Left colon (tissue), 2 donors: Measurements from ENCODE around the gene NFATC3. TPM values are rescaled to one million over a fixed set of nuclear protein-coding genes. Genes with fewer than 3 reads are reported as not detected.

Source experiments
- ATAC-seq: fragments of 200-7000 bp; cut with Tn5 transposase; one replicate; pipeline ENCODE4 v1.9.1; 2020; ENCODE audit warnings: mild to moderate bottlenecking, moderate library complexity
- DNase-seq, 2 donors: peaks; one replicate each; pipeline ENCODE4 v3.0.0-alpha.2; 2020
- intact Hi-C, 2 donors: fragments of 100-400 bp; cut with DNase I in 1 of 2; cut with micrococcal nuclease in 1 of 2; formaldehyde crosslinking; loops; one replicate each; pipeline versions ENCODE4 v1.11.2 to v1.14.0; 2022; cut with DNase I, micrococcal nuclease
- microRNA-seq, 2 donors: library from miRNA; unstranded; fragments of <30 nt; microRNA quantifications; one replicate each; pipeline versions ENCODE4 v1.1.0 to v1.2.0, GENCODE V29; 2020
- total RNA-seq, 2 donors: library from RNA; stranded (reverse); fragmentation: NEBNext Ultra II Directional; extraction: Animal tissue kit (Norgen Biotek cat#: 25700); gene quantifications; one replicate each; pipeline ENCODE4 v1.2.1, GENCODE V29; 2021
- donor health status: DM: no; HTN: no; CAD: no.
- donor health status: DM: yes; HTN: yes; CAD: no.

NFATC3 gene
- total RNA-seq, 2 donors from 2014 or later, result 24.6 to 24.9 TPM

DNA sequence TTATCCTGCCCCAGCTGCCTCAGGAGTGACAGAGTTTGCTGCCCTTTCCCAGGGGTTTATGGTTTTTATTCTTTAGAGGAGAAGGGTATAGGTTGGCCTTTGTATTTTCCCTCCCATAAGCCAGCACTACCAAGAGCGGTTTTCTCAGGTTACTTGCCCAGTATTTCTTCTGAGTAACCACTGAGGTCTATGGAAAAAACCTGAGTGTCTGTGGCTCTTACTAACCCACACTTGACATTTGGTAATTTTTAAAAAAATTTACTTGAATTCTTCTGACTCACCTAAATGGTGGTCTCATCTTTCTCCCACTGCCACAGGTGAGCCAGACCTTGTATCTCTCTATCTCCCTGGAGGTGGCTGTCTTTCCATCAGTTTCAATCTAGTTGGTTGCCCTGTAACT lies 185.2 kb downstream of the NFATC3 start:
- ATAC-seq, result no peak
- DNase-seq, result no peak
- intact Hi-C loops, result no loop called here

- DNase-seq (peak in 1 of 2 donors; percentile 61), ATAC-seq (peak; percentile 71)
- intact Hi-C loops, result no loop called here
Measured at GRCh38 chr16:68272507-68273209, 187.5 kb downstream of the NFATC3 start.

DNA sequence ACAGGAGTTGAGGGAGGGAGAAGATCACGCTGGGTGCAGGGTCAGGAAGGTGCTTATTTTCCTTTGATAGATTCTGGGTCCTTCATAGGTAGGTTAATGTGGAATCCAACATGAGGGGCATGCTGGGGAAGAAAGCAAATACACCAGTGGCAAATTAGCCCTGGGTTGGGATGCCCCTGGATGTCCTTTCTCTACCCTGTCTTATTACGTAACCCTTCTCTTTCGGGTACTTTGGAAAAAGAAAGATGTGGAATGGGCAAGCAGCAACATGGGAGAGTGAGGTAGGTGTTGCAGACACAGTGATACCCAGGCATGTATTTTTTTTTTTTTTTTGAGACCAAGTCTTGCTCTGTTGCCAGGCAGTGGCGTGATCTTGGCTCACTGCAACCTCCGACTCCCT lies 188.3 kb downstream of the NFATC3 start:
- intact Hi-C loops, result no loop called here
- ATAC-seq (no peak), DNase-seq (no peak)

GRCh38 chr16:68273896-68274295 lies 188.7 kb downstream of the NFATC3 start:
- DNase-seq (no peak), ATAC-seq (no peak)
- intact Hi-C loops, result no loop called here

- no peak for DNase-seq
- no peak for ATAC-seq
- intact Hi-C loops, result no loop called here
Measured at GRCh38 chr16:68274441-68274840, 189.3 kb downstream of the NFATC3 start.

DNA sequence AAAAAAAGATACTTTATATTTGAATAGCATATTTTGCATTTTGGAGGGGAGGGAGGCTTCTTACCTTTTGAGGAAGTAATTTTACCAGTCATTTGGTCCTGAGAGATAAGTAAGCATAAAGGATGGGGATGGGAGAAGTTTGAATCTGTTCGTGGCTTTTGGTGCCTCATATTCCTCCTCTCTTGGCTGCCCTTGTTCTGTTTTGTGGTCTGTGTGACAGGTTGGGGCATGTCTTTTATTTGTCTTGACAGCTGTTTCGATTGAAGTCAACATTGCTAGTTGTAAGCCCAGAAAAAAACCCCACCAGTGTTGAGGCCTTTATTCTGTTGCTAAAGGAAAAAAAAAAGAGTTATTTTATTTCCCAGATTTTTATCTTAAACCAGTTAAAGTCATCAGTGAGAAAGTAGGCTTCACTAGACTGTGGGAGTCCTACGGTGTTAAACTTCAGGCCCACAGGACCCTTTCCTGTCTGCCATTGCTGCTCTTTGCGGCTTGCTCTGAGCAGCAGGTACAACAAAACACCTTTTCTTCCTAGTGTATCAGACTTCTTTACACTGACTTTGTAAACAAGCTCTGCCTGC lies 190.5 kb downstream of the NFATC3 start:
- no peak for ATAC-seq
- DNase-seq, result no peak
- intact Hi-C loops, result no loop called here

GRCh38 chr16:68276223-68276622 lies 191.1 kb downstream of the NFATC3 start:
- no peak for ATAC-seq
- DNase-seq, result no peak

More at GRCh38 chr16:68276223-68276622, 191.1 kb downstream of the NFATC3 start:
- intact Hi-C loops, result no loop called here

Small RNAs within 50 kb of the gene (microRNA-seq; reads per million reads assigned to microRNA genes)
- gene MIR6773, result 0 reads per million in 2 donors

Other genes starting within 250 kb of the NFATC3 start
- gene THAP11, start 243.1 kb upstream of the NFATC3 start, total RNA-seq, result 10 to 100 TPM; 19.3 to 23.8 TPM
- gene NUTF2, start 238.4 kb upstream of the NFATC3 start, total RNA-seq, result 10 to 100 TPM; 57.1 to 59.8 TPM
- 10 to 100 TPM; 29.3 to 43.1 TPM for gene CENPT, start 237.7 kb upstream of the NFATC3 start, total RNA-seq
- 10 to 100 TPM; 54.2 to 76.8 TPM for gene EDC4, start 212.3 kb upstream of the NFATC3 start, total RNA-seq
- gene NRN1L, start 200.5 kb upstream of the NFATC3 start, total RNA-seq, result under 1 TPM in 1 of 2 donors, not detected in 1; 0.67 TPM
- 10 to 100 TPM; 31.7 to 36.6 TPM for gene PSKH1, start 192.1 kb upstream of the NFATC3 start, total RNA-seq
- gene CTRL, start 153.5 kb upstream of the NFATC3 start, total RNA-seq, result 1 to 10 TPM in 1 of 2 donors, under 1 TPM in 1; 0.89 to 1.9 TPM
- gene PSMB10, start 148.5 kb upstream of the NFATC3 start, total RNA-seq, result 100 to 1,000 TPM; 114 to 164 TPM
- gene LCAT, start 141.2 kb upstream of the NFATC3 start, total RNA-seq, result 1 to 10 TPM; 2.3 to 5.0 TPM
- 10 to 100 TPM; 12.0 to 16.9 TPM for gene SLC12A4, start 116.7 kb upstream of the NFATC3 start, total RNA-seq
- under 1 TPM in 1 of 2 donors, not detected in 1; 0.28 TPM for gene DPEP3, start 104.9 kb upstream of the NFATC3 start, total RNA-seq
- 1 to 10 TPM in 1 of 2 donors, under 1 TPM in 1; 0.82 to 2.5 TPM for gene DPEP2, start 85.9 kb upstream of the NFATC3 start, total RNA-seq
- gene DPEP2NB, start 69.5 kb upstream of the NFATC3 start, total RNA-seq, result not detected
- gene DDX28, start 62.1 kb upstream of the NFATC3 start, total RNA-seq, result 1 to 10 TPM; 6.7 to 7.1 TPM
- gene DUS2, start 62.1 kb upstream of the NFATC3 start, total RNA-seq, result 10 to 100 TPM; 14.1 to 17.4 TPM
- 100 to 1,000 TPM in 1 of 2 donors, 10 to 100 TPM in 1; 87.5 to 120 TPM for gene ESRP2, start 150.8 kb downstream of the NFATC3 start, total RNA-seq
- 10 to 100 TPM; 15.1 to 15.5 TPM for gene PLA2G15, start 160.0 kb downstream of the NFATC3 start, total RNA-seq
- gene SLC7A6, start 179.2 kb downstream of the NFATC3 start, total RNA-seq, result 10 to 100 TPM; 23.9 to 45.9 TPM
- 10 to 100 TPM; 13.9 to 15.4 TPM for gene SLC7A6OS, start 225.6 kb downstream of the NFATC3 start, total RNA-seq
- gene PRMT7, start 225.6 kb downstream of the NFATC3 start, total RNA-seq, result 10 to 100 TPM; 26.3 to 27.7 TPM